Esophagus muscularis mucosa (tissue), 4 donors: Measurements from ENCODE around the gene BTN1A1. TPM values are rescaled to one million over a fixed set of nuclear protein-coding genes. Genes with fewer than 3 reads are reported as not detected.

Source experiments
- DNase-seq: peaks from one replicate; pipeline ENCODE4 v3.0.0-alpha.2; 2017; ENCODE audit errors: extremely low spot score
- H3K27ac ChIP-seq, 4 donors: fragments of 200-600 bp; sonication (generic); replicated peaks in 1 of 4; 1 replicate in 3 of 4; 2 replicates in 1 of 4; pipeline ENCODE4 v1.5.1; 2016 to 2019; ENCODE audit warnings: mild to moderate bottlenecking in 1 of 4
- H3K27me3 ChIP-seq, 4 donors: fragments of 200-600 bp; sonication (generic); one replicate each; pipeline versions ENCODE4 v1.5.1 to v1.6.0; 2016 to 2019
- H3K36me3 ChIP-seq, 4 donors: fragments of 200-600 bp; sonication (generic); one replicate each; pipeline ENCODE4 v1.5.1; 2016 to 2019
- H3K4me1 ChIP-seq, 4 donors: fragments of 200-600 bp; sonication (generic); one replicate each; pipeline ENCODE4 v1.5.1; 2016 to 2019
- H3K4me3 ChIP-seq, 4 donors: fragments of 200-600 bp; sonication (generic); 1 replicate in 2 of 4; 2 replicates in 2 of 4; pipeline ENCODE4 v1.5.1; 2016 to 2019; ENCODE audit warnings: mild to moderate bottlenecking in 4 of 4, moderate library complexity in 1 of 4
- H3K9me3 ChIP-seq, 4 donors: fragments of 200-600 bp; sonication (generic); 1 replicate in 3 of 4; 2 replicates in 1 of 4; pipeline ENCODE4 v1.5.1; 2016 to 2019
- CTCF ChIP-seq, 3 experiments: fragments of 200-600 bp in 2 of 3; fragments of 450-650 bp in 1 of 3; sonication (generic) in 2 of 3; IDR thresholded peaks; one replicate each; pipeline ENCODE4 v1.5.1; 2017 to 2019; ENCODE audit warnings: antibody characterized with exemption in 3 of 3, mild to moderate bottlenecking in 2 of 3, moderate library complexity in 1 of 3
- EP300 ChIP-seq: sonication (generic); formaldehyde crosslinking; IDR thresholded peaks from one replicate; pipeline ENCODE4 v1.6.1; 2017; ENCODE audit warnings: antibody characterized with exemption
- POLR2A ChIP-seq: fragments of 450-650 bp; IDR thresholded peaks from one replicate; pipeline ENCODE4 v1.6.1; 2017; ENCODE audit warnings: antibody characterized with exemption, moderate library complexity, mild to moderate bottlenecking, low read depth
- POLR2AphosphoS5 ChIP-seq, 2 donors: sonication (generic); formaldehyde crosslinking; IDR thresholded peaks; one replicate each; pipeline ENCODE4 v1.6.1; 2017; ENCODE audit warnings: antibody characterized with exemption in 2 of 2
- WGBS: methylation state at CpG from one replicate; pipeline ENCODE4 v1.1.5; 2018; 5-methylcytosine and 5-hydroxymethylcytosine counted together
- intact Hi-C: fragments of 100-400 bp; cut with DNase I; formaldehyde crosslinking; loops from one replicate; pipeline ENCODE4 v1.15.1; 2023
- total RNA-seq, 4 donors: library from RNA; depleted of rRNA; stranded (reverse); fragments of >200 nt; gene quantifications; one replicate each; pipeline versions ENCODE4 v1.1.0 to v1.2.1, GENCODE V29; 2016

Gene BTN1A1
- total RNA-seq, 4 donors from 2014 or later, result not detected

- Histone ChIP-seq H3K9me3 (no peaks in the 10 kb centered on the region), H3K27ac (no peak overlapping the region), H3K4me3 (no peak overlapping the region), H3K36me3 (peaks cover 72 to 88% (median 86%) of the 10 kb centered on the region in 4 donors), H3K27me3 (no peaks in the 10 kb centered on the region), H3K4me1 (peaks cover 19 to 45% (median 38%) of the 10 kb centered on the region in 4 donors)
- WGBS, result 88% methylated on average over 7 of the region's 7 CpGs
- intact Hi-C loops, result no loop called here
- TF ChIP-seq POLR2AphosphoS5 (IDR thresholded peaks at IDR 0.05) (no peak), CTCF (IDR thresholded peaks at IDR 0.05) (no peak), EP300 (no peak), POLR2A (no peak)
- DNase-seq, result no peak
These were observed 35.5 kb upstream of the BTN1A1 start for GRCh38 chr6:26464416-26465131.

- Histone ChIP-seq H3K27me3 (no peaks in the 10 kb centered on the region), H3K27ac (no peak overlapping the region), H3K4me3 (no peak overlapping the region), H3K4me1 (peaks cover 7 to 33% (median 26%) of the 10 kb centered on the region in 4 donors), H3K9me3 (no peaks in the 10 kb centered on the region), H3K36me3 (peaks cover 62 to 80% (median 76%) of the 10 kb centered on the region in 4 donors)
- WGBS, result 89% methylated on average over 3 of the region's 3 CpGs
- no peak for TF ChIP-seq POLR2AphosphoS5 (IDR thresholded peaks at IDR 0.05)
- no peak for TF ChIP-seq EP300
- no peak for TF ChIP-seq POLR2A
- TF ChIP-seq CTCF (IDR thresholded peaks at IDR 0.05), result no peak
- DNase-seq, result no peak
- intact Hi-C loops, result no loop called here
These were observed 34.3 kb upstream of the BTN1A1 start for GRCh38 chr6:26465776-26466175.

GRCh38 chr6:26468829-26469228, 31.3 kb upstream of the BTN1A1 start:
- WGBS, result 68% methylated on average over 2 of the region's 2 CpGs
- no peak for TF ChIP-seq POLR2A
- TF ChIP-seq EP300, result no peak
- TF ChIP-seq POLR2AphosphoS5 (IDR thresholded peaks at IDR 0.05), result no peak
- no peak for TF ChIP-seq CTCF (IDR thresholded peaks at IDR 0.05)
- intact Hi-C loops, result no loop called here

GRCh38 chr6:26470643-26471042, 29.5 kb upstream of the BTN1A1 start:
- Histone ChIP-seq H3K4me3 (no peak overlapping the region), H3K36me3 (peaks cover 33 to 39% (median 36%) of the 10 kb centered on the region in 4 donors), H3K9me3 (no peaks in the 10 kb centered on the region), H3K4me1 (peaks cover 15 to 20% (median 17%) of the 10 kb centered on the region in 4 donors), H3K27me3 (no peaks in the 10 kb centered on the region), H3K27ac (no peak overlapping the region)
- TF ChIP-seq POLR2AphosphoS5 (IDR thresholded peaks at IDR 0.05) (no peak), CTCF (IDR thresholded peaks at IDR 0.05) (no peak), POLR2A (no peak), EP300 (no peak)
- WGBS, result 86% methylated on average over 4 of the region's 4 CpGs
- intact Hi-C loops, result loop anchor here (5.0 kb wide), 1 partner anchor 48 kb away; no protein-coding TSS in a partner anchor
- DNase-seq, result no peak

More at GRCh38 chr6:26468829-26469228, 31.3 kb upstream of the BTN1A1 start:
- no peak for DNase-seq
- H3K27ac ChIP-seq, result no peak overlapping the region
- no peaks in the 10 kb centered on the region for H3K27me3 ChIP-seq
- no peaks in the 10 kb centered on the region for H3K9me3 ChIP-seq
- H3K4me1 ChIP-seq, result peaks cover 3 to 8% (median 7%) of the 10 kb centered on the region in 4 donors
- H3K36me3 ChIP-seq, result peaks cover 51 to 57% (median 54%) of the 10 kb centered on the region in 4 donors
- no peak overlapping the region for H3K4me3 ChIP-seq
